Panc1 (cell line): ENCODE data around the gene SHISAL1. TPM values are rescaled to one million over a fixed set of nuclear protein-coding genes. Genes with fewer than 3 reads are reported as not detected.

Source experiments
- ATAC-seq: fragments of 200-7000 bp; cut with Tn5 transposase; 2 replicates; pipeline ENCODE4 v1.9.1; 2020; ENCODE audit warnings: mild to moderate bottlenecking, moderate library complexity
- BruUV-seq: library from RNA; stranded (reverse); fragments of 400-500 nt; replicated peaks from 2 replicates; lab custom pipeline; 2021; lab: Mats Ljungman, UMichigan
- CTCF ChIA-PET: fragments of 300-600 bp; sonication (Branson Sonifier 250); formaldehyde crosslinking; loops from one replicate; lab custom pipeline; 2022; ENCODE audit warnings: antibody characterized with exemption; lab: Charles Lee
- POLR2A ChIA-PET: fragments of 300-600 bp; sonication (Branson Sonifier 250); formaldehyde crosslinking; loops from one replicate; lab custom pipeline; 2022; ENCODE audit warnings: antibody characterized with exemption; lab: Charles Lee
- DNase-seq: peaks from one replicate; pipeline ENCODE4 v3.0.0-alpha.2; 2010; ENCODE audit warnings: low read depth, low spot score
- H3K27ac ChIP-seq: 2 replicates; pipeline ENCODE4 v1.5.1; 2011; ENCODE audit warnings: mild to moderate bottlenecking, low read length, inconsistent platforms
- H3K27me3 ChIP-seq: fragments of 200-500 bp; sonication (Bioruptor generic); 2 replicates; pipeline ENCODE4 v1.6.0; 2014; ENCODE audit warnings: low read length, inconsistent platforms; ENCODE audit not compliant: control insufficient read depth, insufficient read depth
- H3K36me3 ChIP-seq: fragments of 200-500 bp; sonication (Bioruptor generic); 2 replicates; pipeline ENCODE4 v1.5.1; 2014; ENCODE audit warnings: inconsistent platforms, mild to moderate bottlenecking, low read length, moderate library complexity; ENCODE audit not compliant: control insufficient read depth, insufficient read depth
- H3K4me1 ChIP-seq: 2 replicates; pipeline ENCODE4 v1.5.1; 2011; ENCODE audit warnings: inconsistent platforms, mild to moderate bottlenecking, low read length, moderate library complexity; ENCODE audit not compliant: control insufficient read depth, insufficient read depth
- H3K4me3 ChIP-seq, 2 experiments: 2 replicates each; pipeline ENCODE4 v1.5.1; 2011 to 2012; ENCODE audit warnings: low read depth in 2 of 2, low read length in 2 of 2, mild to moderate bottlenecking in 2 of 2, inconsistent platforms in 1 of 2, moderate library complexity in 1 of 2
- H3K9me3 ChIP-seq: fragments of 200-500 bp; sonication (Bioruptor generic); 2 replicates; pipeline ENCODE4 v1.5.1; 2014; ENCODE audit warnings: low read depth, mild to moderate bottlenecking, inconsistent platforms, low read length, moderate library complexity; ENCODE audit not compliant: control insufficient read depth, insufficient read depth
- CTCF ChIP-seq: fragments of 450-650 bp; IDR thresholded peaks from 2 replicates; pipeline ENCODE4 v1.5.1; 2017; ENCODE audit warnings: mild to moderate bottlenecking
- POLR2AphosphoS5 ChIP-seq: IDR thresholded peaks from 2 replicates; pipeline ENCODE4 v1.6.1; 2012; ENCODE audit warnings: mild to moderate bottlenecking, low read depth, low read length, moderate library complexity
- REST ChIP-seq, 2 experiments: IDR thresholded peaks; 2 replicates each; pipeline ENCODE4 v1.6.1; 2011 to 2012; ENCODE audit warnings: low read depth in 2 of 2, control low read depth in 1 of 2, low read length in 1 of 2, mild to moderate bottlenecking in 1 of 2, moderate library complexity in 1 of 2; ENCODE audit not compliant: insufficient read depth in 1 of 2
- SIN3A ChIP-seq: IDR thresholded peaks from 2 replicates; pipeline ENCODE4 v1.6.1; 2012; ENCODE audit warnings: low read depth, mild to moderate bottlenecking, low read length, moderate library complexity, borderline replicate concordance; ENCODE audit not compliant: insufficient read depth
- TCF7L2 ChIP-seq: IDR thresholded peaks from 2 replicates; pipeline ENCODE4 v1.6.1; 2011; ENCODE audit warnings: mild to moderate bottlenecking, low read depth, low read length, inconsistent platforms
- in situ Hi-C: cut with HindIII; loops from 2 replicates; pipeline ENCODE4 v1.10.0; 2016; ENCODE audit warnings: low sequenced_read_pairs, low pct_unique_long_range_greater_than_20kb
- intact Hi-C: fragments of 100-400 bp; cut with micrococcal nuclease; formaldehyde crosslinking; loops from one replicate; pipeline ENCODE4 v1.10.0; 2022; ENCODE audit not compliant: unreplicated experiment
- total RNA-seq: library from RNA; stranded (reverse); gene quantifications from one replicate; pipeline ENCODE4 v1.2.1, GENCODE V29; 2021; ENCODE audit not compliant: unreplicated experiment

Gene SHISAL1
- total RNA-seq, 1 experiment from 2014 or later: 1.2 TPM

GRCh38 chr22:44275631-44275995 is 37.1 kb downstream of the SHISAL1 start:
- POLR2A ChIA-PET: no interaction called here
- TF ChIP-seq POLR2AphosphoS5: no peak
- no peak for TF ChIP-seq TCF7L2
- TF ChIP-seq CTCF: no peak
- no peak for TF ChIP-seq REST (IDR thresholded peaks at IDR 0.05; ENCODE audit: insufficient read depth in 1 of 2, low read depth in 2 of 2, low read length in 1 of 2)
- TF ChIP-seq SIN3A: no peak

GRCh38 chr22:44274918-44275630 is 37.7 kb downstream of the SHISAL1 start:
- intact Hi-C loops: no loop called here
- no peak for DNase-seq
- in situ Hi-C loops: no loop called here
- TF ChIP-seq REST (IDR thresholded peaks at IDR 0.05; ENCODE audit: insufficient read depth in 1 of 2, low read depth in 2 of 2, low read length in 1 of 2) (no peak), POLR2AphosphoS5 (no peak), SIN3A (no peak), CTCF (no peak), TCF7L2 (no peak)
- ChIA-PET POLR2A (no interaction called here), CTCF (interaction anchor here (0.7 kb wide), 1 partner anchor 99 kb away, joined by 9 read pairs; no protein-coding TSS in a partner anchor)
- no peak overlapping the region for H3K4me3 ChIP-seq
- no peaks in the 10 kb centered on the region for H3K9me3 ChIP-seq
- no peak for ATAC-seq
- H3K4me1 ChIP-seq: no peaks in the 10 kb centered on the region
- H3K27me3 ChIP-seq: no peaks in the 10 kb centered on the region
- no peak overlapping the region for H3K27ac ChIP-seq
- no peaks in the 10 kb centered on the region for H3K36me3 ChIP-seq
- BruUV-seq: no TSS peak

More at GRCh38 chr22:44275631-44275995, 37.1 kb downstream of the SHISAL1 start:
- H3K27ac ChIP-seq: no peak overlapping the region
- BruUV-seq: no TSS peak
- H3K4me3 ChIP-seq: no peak overlapping the region
- in situ Hi-C loops: no loop called here
- no peaks in the 10 kb centered on the region for H3K27me3 ChIP-seq
- ATAC-seq (no peak), DNase-seq (no peak)
- H3K36me3 ChIP-seq: no peaks in the 10 kb centered on the region
- CTCF ChIA-PET: no interaction called here
- H3K9me3 ChIP-seq: no peaks in the 10 kb centered on the region
- intact Hi-C loops: no loop called here
- H3K4me1 ChIP-seq: no peaks in the 10 kb centered on the region
